OCI-LY3 (cell line): Measurements from ENCODE around the gene MYH10.

Source experiments
- H2AFZ ChIP-seq: fragments of 200-600, 300-600 bp; shearing (Covaris generic); 2 replicates; pipeline ENCODE4 v1.6.0; 2014; ENCODE audit warnings: antibody characterized with exemption, low read depth, low read length
- H3K27ac ChIP-seq: fragments of 200-600, 300-600 bp; sonication (generic); 2 replicates; pipeline ENCODE4 v1.5.1; 2014; ENCODE audit warnings: mild to moderate bottlenecking, low read length, moderate library complexity, mixed read lengths
- H3K27me3 ChIP-seq: fragments of 200-600, 300-600 bp; sonication (generic); 2 replicates; pipeline ENCODE4 v1.6.1; 2014; ENCODE audit warnings: low read depth, low read length, mixed read lengths
- H3K36me3 ChIP-seq: fragments of 200-600, 300-600 bp; sonication (generic); replicated peaks from 2 replicates; pipeline ENCODE3; 2014; ENCODE audit warnings: low read depth, low read length, mixed read lengths
- H3K4me1 ChIP-seq: fragments of 300-600, 200-600 bp; sonication (generic); 2 replicates; pipeline ENCODE4 v1.6.1; 2014; ENCODE audit warnings: low read length, mixed read lengths
- H3K4me2 ChIP-seq: fragments of 200-600, 300-600 bp; sonication (generic); 2 replicates; pipeline ENCODE4 v1.6.1; 2014; ENCODE audit warnings: low read length, mixed read lengths
- H3K4me3 ChIP-seq: fragments of 300-600, 200-600 bp; sonication (generic); 2 replicates; pipeline ENCODE4 v1.5.1; 2014; ENCODE audit warnings: antibody characterized with exemption, mild to moderate bottlenecking, low read length, moderate library complexity
- H3K79me2 ChIP-seq: fragments of 300-600, 200-600 bp; shearing (Covaris generic); 2 replicates; pipeline ENCODE4 v1.6.1; 2014; ENCODE audit warnings: mild to moderate bottlenecking, low read length, mixed read lengths
- H3K9ac ChIP-seq: fragments of 300-600, 200-600 bp; shearing (Covaris generic); 2 replicates; pipeline ENCODE4 v1.6.0; 2014; ENCODE audit warnings: mild to moderate bottlenecking, low read length, moderate library complexity
- H3K9me3 ChIP-seq: fragments of 200-600, 300-600 bp; shearing (Covaris generic); 2 replicates; pipeline ENCODE4 v1.6.1; 2014; ENCODE audit warnings: low read length, mixed read lengths; ENCODE audit not compliant: insufficient read depth
- H4K20me1 ChIP-seq: fragments of 200-600, 300-600 bp; sonication (generic); 2 replicates; pipeline ENCODE4 v1.6.1; 2016; ENCODE audit warnings: low read length, mixed read lengths; ENCODE audit not compliant: insufficient read depth
- EZH2phosphoT487 ChIP-seq: fragments of 200-600 bp; shearing (Covaris generic); IDR thresholded peaks from 2 replicates; pipeline ENCODE4 v1.6.1; 2018; ENCODE audit warnings: antibody characterized with exemption, mixed run types, low read depth
- TF ChIP-seq, protein P1 (sequence below): fragments of 200-600, 300-600 bp; sonication (generic); IDR thresholded peaks from 2 replicates; pipeline ENCODE4 v1.5.1; 2014; ENCODE audit warnings: antibody characterized with exemption, low read length, low read depth

Gene MYH10

DNA sequence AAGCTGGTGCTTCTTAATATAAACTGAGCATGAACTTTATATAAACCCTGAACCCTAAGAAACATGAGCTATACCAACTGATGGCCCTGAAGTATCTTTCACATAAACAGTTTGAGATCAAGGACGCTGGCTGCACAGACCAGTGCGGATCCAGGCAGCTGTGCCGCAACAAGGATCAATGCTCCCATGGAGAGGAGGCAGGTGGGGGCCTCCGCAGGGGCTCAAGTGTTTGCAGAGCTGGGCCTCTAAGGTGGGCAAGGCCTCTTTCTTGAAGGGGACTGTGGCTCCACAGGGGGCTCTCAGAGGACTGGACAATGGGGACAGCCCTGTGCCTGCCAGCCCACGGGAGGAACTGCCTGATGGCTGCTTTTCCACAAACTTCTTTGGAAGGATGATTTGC is 148.8 kb downstream of the MYH10 start:
- H3K27me3 ChIP-seq, result no peaks in the 10 kb centered on the region
- no peaks in the 10 kb centered on the region for H3K9me3 ChIP-seq
- no peak overlapping the region for H2AFZ ChIP-seq
- no peak for TF ChIP-seq EZH2phosphoT487
- TF ChIP-seq, protein P1, sequence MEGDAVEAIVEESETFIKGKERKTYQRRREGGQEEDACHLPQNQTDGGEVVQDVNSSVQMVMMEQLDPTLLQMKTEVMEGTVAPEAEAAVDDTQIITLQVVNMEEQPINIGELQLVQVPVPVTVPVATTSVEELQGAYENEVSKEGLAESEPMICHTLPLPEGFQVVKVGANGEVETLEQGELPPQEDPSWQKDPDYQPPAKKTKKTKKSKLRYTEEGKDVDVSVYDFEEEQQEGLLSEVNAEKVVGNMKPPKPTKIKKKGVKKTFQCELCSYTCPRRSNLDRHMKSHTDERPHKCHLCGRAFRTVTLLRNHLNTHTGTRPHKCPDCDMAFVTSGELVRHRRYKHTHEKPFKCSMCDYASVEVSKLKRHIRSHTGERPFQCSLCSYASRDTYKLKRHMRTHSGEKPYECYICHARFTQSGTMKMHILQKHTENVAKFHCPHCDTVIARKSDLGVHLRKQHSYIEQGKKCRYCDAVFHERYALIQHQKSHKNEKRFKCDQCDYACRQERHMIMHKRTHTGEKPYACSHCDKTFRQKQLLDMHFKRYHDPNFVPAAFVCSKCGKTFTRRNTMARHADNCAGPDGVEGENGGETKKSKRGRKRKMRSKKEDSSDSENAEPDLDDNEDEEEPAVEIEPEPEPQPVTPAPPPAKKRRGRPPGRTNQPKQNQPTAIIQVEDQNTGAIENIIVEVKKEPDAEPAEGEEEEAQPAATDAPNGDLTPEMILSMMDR, result no peak
- H3K27ac ChIP-seq, result no peak overlapping the region
- H3K36me3 ChIP-seq, result peaks cover 17% of the 10 kb centered on the region
- H3K9ac ChIP-seq, result no peak overlapping the region
- no peaks in the 10 kb centered on the region for H4K20me1 ChIP-seq
- H3K79me2 ChIP-seq, result no peaks in the 10 kb centered on the region
- no peaks in the 10 kb centered on the region for H3K4me1 ChIP-seq
- H3K4me2 ChIP-seq, result no peak overlapping the region
- no peak overlapping the region for H3K4me3 ChIP-seq

DNA sequence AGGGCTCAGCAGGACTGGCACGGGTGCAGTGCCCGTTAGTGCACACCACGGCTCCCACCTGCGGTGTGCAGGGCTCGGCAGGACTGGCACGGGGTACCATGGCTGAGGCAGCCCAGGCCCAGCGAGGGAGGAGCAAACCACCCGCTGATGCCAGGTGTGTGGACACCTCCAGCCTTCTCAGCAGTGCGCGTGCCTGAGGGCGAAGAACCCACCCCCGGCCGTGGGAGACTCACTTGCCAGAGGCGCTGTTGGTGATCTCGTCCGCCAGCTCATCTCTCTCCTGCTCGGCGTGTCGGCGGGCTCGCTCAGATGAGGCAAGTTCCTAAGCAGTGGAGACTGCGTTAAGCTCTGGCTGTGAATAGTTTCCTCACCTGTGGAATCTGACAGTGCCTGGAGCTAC is 149.4 kb downstream of the MYH10 start:
- Histone ChIP-seq H3K27me3 (no peaks in the 10 kb centered on the region), H3K27ac (no peak overlapping the region), H3K9me3 (no peaks in the 10 kb centered on the region), H2AFZ (no peak overlapping the region), H3K4me2 (no peak overlapping the region), H4K20me1 (no peaks in the 10 kb centered on the region), H3K4me1 (no peaks in the 10 kb centered on the region), H3K9ac (no peak overlapping the region), H3K36me3 (peaks cover 17% of the 10 kb centered on the region), H3K4me3 (no peak overlapping the region), H3K79me2 (no peaks in the 10 kb centered on the region)
- no peak for TF ChIP-seq EZH2phosphoT487
- TF ChIP-seq, protein P1, result no peak

DNA sequence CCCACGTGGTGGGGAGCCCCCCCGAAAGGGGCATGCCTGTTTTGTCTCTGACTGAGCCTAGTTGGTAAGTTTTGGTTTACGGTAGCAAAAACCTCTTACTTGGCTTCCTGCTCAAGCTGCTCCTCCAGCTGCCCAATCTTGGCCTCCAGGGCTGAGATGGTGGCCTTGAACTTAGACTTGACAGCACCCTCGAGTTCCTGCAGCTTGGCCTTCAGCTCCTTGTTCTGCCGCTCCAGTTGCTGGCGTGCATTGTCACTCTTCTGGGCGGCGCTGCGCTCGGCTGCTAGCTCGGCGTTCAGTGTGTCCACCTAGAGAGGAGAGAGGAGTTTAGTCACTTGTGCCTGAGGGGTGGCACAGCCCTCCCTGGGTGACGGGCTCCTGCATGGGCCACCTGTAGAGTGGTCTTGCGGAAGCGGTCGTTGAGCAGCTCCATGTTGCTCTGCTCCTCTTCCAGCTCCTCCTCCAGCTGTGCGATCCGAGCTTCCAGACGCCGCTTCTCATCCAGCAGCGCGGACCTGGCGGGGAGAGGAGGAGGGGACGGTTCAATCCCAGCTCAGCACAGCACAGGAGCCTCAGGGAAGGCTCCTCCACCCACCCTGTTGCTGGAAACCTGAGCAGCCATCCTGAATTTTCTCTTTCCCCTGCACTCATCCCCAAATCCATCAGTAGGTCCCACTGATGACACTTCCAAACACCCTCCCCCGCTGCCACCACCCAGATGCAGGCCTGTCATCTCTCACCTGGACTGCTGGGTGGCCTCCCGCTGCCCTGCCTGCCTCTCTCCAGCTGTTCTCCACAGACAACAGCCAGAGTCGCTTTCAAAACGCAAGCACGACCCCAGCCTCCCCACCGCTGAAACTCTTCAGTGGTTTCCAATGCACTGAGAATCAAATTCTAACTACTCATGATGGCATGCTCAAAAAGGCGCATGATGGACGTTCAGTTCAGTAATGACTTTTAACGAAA is 150.2 kb downstream of the MYH10 start:
- Histone ChIP-seq H4K20me1 (no peaks in the 10 kb centered on the region), H3K79me2 (no peaks in the 10 kb centered on the region), H2AFZ (no peak overlapping the region), H3K9ac (no peak overlapping the region), H3K36me3 (peaks cover 17% of the 10 kb centered on the region), H3K4me1 (no peaks in the 10 kb centered on the region), H3K4me2 (no peak overlapping the region), H3K4me3 (no peak overlapping the region), H3K27ac (no peak overlapping the region), H3K9me3 (no peaks in the 10 kb centered on the region), H3K27me3 (no peaks in the 10 kb centered on the region)
- no peak for TF ChIP-seq EZH2phosphoT487
- TF ChIP-seq, protein P1, result no peak

DNA sequence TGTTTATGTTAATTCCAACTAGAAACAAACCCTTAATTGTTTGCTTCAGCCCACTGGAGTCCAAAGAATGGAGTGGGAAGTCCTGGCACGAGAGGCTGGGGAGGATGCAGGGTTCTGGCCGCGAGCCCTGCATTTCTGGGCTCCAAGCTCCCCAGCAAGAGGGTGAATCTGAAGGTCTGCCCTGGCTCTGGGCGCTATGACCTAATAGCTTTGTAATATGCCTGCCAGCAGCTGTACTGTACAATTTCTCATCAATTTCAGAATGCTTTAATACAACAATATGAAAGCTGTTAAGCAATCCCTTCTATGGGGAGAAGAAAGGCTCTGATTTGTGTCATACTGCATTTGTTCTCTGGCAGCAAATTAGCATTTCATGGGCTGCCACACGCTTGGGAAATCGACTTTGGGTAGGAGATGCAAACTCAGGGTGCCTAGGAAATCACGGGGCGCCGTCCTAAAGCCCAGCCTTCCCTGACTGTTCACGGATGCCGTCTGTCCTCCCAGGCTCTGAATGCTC is 151.0 kb downstream of the MYH10 start:
- H3K4me1 ChIP-seq, result no peaks in the 10 kb centered on the region
- H2AFZ ChIP-seq, result no peak overlapping the region
- no peak overlapping the region for H3K27ac ChIP-seq
- TF ChIP-seq, protein P1, result no peak
- no peak for TF ChIP-seq EZH2phosphoT487
- H3K27me3 ChIP-seq, result no peaks in the 10 kb centered on the region
- no peak overlapping the region for H3K9ac ChIP-seq
- H3K79me2 ChIP-seq, result no peaks in the 10 kb centered on the region
- H3K4me3 ChIP-seq, result no peak overlapping the region
- H3K9me3 ChIP-seq, result no peaks in the 10 kb centered on the region
- H4K20me1 ChIP-seq, result no peaks in the 10 kb centered on the region
- peaks cover 13% of the 10 kb centered on the region for H3K36me3 ChIP-seq
- H3K4me2 ChIP-seq, result no peak overlapping the region
